Measurements from ENCODE around the gene EML4. TPM values are rescaled to one million over a fixed set of nuclear protein-coding genes. Genes with fewer than 3 reads are reported as not detected.
A peak's percentile ranks its signal among the peaks of the same experiment; 100 is the strongest.

Gene EML4
- polyA plus RNA-seq, 1 of the 3 experiments (the other 2 are of a cell fraction), result 35.0 TPM

DNA sequence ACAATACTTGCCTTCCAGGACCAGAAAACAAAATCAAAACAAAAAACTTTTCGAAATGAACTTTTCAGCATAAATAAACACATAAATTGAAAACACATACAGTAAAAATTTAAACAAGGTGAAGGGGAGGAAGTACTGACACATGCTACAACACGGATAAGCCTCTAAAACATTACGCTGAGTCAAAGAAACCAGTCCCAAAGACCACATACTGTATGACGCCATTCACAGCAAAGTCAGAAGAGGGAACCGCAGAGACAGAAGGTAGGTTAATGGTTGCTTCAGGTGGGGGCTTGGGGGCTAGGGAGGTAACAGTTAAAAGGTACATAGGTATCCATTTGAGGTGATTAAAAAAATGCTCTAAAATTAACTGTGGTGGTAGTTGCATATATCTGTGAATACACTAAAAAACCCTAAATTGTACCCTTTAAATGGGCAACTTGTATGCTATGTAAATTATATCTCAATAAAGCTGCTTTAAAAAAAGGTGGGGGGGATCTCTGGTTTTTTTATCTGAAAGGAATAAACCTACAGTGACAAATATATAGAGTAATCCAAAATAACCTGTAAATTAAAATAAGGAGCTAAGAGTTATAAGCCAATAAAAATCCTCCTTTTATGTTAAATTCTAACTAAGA lies 184.8 kb downstream of the EML4 start:
- ChIA-PET CTCF (interaction anchor here (0.9 to 1.9 kb wide), 2 partner anchors 10 to 258 kb away, joined by 3 to 4 read pairs; no protein-coding TSS in a partner anchor), POLR2A (no interaction called here)
- Histone ChIP-seq H3K27me3 (ENCODE audit: insufficient read depth) (no peaks in the 10 kb centered on the region), H3F3A (replicated peaks; ENCODE audit: insufficient read depth) (peaks cover 5% of the 10 kb centered on the region), H3K27ac (ENCODE audit: low read depth in 2 of 2, low read length in 1 of 2) (no peak overlapping the region), H3K9me3 (no peaks in the 10 kb centered on the region), H3K9me2 (no peaks in the 10 kb centered on the region), H3K36me3 (replicated peaks in 1 of 2; ENCODE audit: control insufficient read depth in 1 of 2, insufficient read depth in 2 of 2, low read length in 1 of 2) (peaks cover 17 to 29% of the 10 kb centered on the region in 2 experiments), H3K9ac (no peak overlapping the region), H3K4me2 (no peak overlapping the region), H3K4me3 (ENCODE audit: low read depth in 2 of 2, low read length in 1 of 2) (no peak overlapping the region), H4K20me1 (ENCODE audit: insufficient read depth) (peaks cover 42% of the 10 kb centered on the region), H3K79me2 (ENCODE audit: insufficient read depth) (peaks cover 98% of the 10 kb centered on the region), H3K4me1 (ENCODE audit: control insufficient read depth in 1 of 2, insufficient read depth in 2 of 2, low read depth in 1 of 2, low read length in 1 of 2) (peaks cover under 1% of the 10 kb centered on the region in 2 experiments; a peak in 2 of 4 replicates), H2AFZ (ENCODE audit: low read depth) (no peak overlapping the region)
- TF ChIP-seq, protein P1, sequence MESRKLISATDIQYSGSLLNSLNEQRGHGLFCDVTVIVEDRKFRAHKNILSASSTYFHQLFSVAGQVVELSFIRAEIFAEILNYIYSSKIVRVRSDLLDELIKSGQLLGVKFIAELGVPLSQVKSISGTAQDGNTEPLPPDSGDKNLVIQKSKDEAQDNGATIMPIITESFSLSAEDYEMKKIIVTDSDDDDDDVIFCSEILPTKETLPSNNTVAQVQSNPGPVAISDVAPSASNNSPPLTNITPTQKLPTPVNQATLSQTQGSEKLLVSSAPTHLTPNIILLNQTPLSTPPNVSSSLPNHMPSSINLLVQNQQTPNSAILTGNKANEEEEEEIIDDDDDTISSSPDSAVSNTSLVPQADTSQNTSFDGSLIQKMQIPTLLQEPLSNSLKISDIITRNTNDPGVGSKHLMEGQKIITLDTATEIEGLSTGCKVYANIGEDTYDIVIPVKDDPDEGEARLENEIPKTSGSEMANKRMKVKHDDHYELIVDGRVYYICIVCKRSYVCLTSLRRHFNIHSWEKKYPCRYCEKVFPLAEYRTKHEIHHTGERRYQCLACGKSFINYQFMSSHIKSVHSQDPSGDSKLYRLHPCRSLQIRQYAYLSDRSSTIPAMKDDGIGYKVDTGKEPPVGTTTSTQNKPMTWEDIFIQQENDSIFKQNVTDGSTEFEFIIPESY (IDR thresholded peaks at IDR 0.05; ENCODE audit: borderline replicate concordance, low read depth), result no peak
- no peak for TF ChIP-seq TEAD4 (IDR thresholded peaks at IDR 0.05; ENCODE audit: borderline replicate concordance, insufficient read depth)
- 95% methylated on average over 5 of the region's 5 CpGs for WGBS (ENCODE audit: low lambda C conversion rate)
- no peak for DNase-seq

DNA sequence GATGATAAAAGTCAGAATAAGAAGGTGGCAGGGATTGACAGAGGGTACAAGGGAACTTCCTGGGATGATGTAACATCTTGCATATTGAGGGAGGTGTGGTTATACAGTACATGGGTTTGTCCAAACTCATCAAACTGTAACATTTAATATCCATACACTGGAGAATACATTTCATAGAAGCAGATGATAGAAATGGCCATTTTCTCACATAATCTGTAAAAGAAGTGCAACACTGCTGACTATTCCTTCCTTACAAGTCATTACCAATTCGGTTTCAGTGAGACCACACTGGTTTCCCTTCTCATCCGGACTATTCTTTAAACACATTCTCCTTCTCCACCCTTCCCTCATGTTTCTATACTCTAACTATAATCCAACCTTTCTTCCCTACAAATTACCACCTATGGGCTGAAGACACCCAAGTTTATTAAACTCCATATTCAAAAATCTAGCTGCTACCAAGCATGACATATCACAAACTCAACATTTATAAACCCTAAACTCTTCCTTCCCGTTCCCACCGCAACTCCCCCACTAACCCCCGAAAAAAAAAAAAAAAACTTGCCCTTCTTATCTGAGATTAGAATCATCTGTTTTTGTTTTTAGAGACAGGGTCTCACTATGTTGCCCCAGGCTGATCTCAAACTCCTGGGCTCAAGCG lies 190.3 kb downstream of the EML4 start:
- H3K9me2 ChIP-seq, result no peaks in the 10 kb centered on the region
- whole genome bisulfite sequencing (ENCODE audit: low lambda C conversion rate), result 32% methylated on average over 6 of the region's 6 CpGs
- peak overlapping the region; percentile 95 for H3K4me2 ChIP-seq
- H3F3A ChIP-seq (replicated peaks; ENCODE audit: insufficient read depth), result peaks cover 5% of the 10 kb centered on the region
- no peaks in the 10 kb centered on the region; the same call in 1 of the 2 replicates for H3K27me3 ChIP-seq (ENCODE audit: insufficient read depth)
- peak overlapping the region; percentile 93 for H3K9ac ChIP-seq
- POLR2A ChIA-PET, result interaction anchor here (1.2 kb wide), 1 partner anchor 16 kb away, joined by 3 read pairs; no protein-coding TSS in a partner anchor
- peaks cover 0 to 3% of the 10 kb centered on the region in 2 experiments for H3K36me3 ChIP-seq (replicated peaks in 1 of 2; ENCODE audit: control insufficient read depth in 1 of 2, insufficient read depth in 2 of 2, low read length in 1 of 2)
- DNase-seq, result no peak
- peaks cover 30% of the 10 kb centered on the region for H4K20me1 ChIP-seq (ENCODE audit: insufficient read depth)
- TF ChIP-seq SIN3A (IDR thresholded peaks at IDR 0.05; ENCODE audit: borderline replicate concordance, low read depth, low read length) (no peak), NFIC (IDR thresholded peaks at IDR 0.05; ENCODE audit: borderline replicate concordance) (no peak), RCOR1 (IDR thresholded peaks at IDR 0.05; ENCODE audit: low read length) (no peak), MXI1 (IDR thresholded peaks at IDR 0.05; ENCODE audit: low read depth, low read length) (no peak), TCF12 (IDR thresholded peaks at IDR 0.05) (no peak), GATA2 (CRISPR knock-in tag; IDR thresholded peaks at IDR 0.05) (no peak), MEF2A (IDR thresholded peaks at IDR 0.05; ENCODE audit: borderline replicate concordance, low read depth) (no peak), POLR2AphosphoS5 (IDR thresholded peaks at IDR 0.05; ENCODE audit: low read depth, low read length) (no peak), JUND (IDR thresholded peaks at IDR 0.05) (no peak), RFX5 (IDR thresholded peaks at IDR 0.05; ENCODE audit: low read length) (no peak), EP300 (IDR thresholded peaks at IDR 0.05; ENCODE audit: borderline replicate concordance in 1 of 2, low read depth in 1 of 2, low read length in 1 of 2) (no peak), ELF1 (IDR thresholded peaks at IDR 0.05) (no peak), TEAD4 (IDR thresholded peaks at IDR 0.05; ENCODE audit: borderline replicate concordance, insufficient read depth) (no peak), FOXJ3 (CRISPR knock-in tag; IDR thresholded peaks at IDR 0.05) (no peak)
- TF ChIP-seq, protein P2, sequence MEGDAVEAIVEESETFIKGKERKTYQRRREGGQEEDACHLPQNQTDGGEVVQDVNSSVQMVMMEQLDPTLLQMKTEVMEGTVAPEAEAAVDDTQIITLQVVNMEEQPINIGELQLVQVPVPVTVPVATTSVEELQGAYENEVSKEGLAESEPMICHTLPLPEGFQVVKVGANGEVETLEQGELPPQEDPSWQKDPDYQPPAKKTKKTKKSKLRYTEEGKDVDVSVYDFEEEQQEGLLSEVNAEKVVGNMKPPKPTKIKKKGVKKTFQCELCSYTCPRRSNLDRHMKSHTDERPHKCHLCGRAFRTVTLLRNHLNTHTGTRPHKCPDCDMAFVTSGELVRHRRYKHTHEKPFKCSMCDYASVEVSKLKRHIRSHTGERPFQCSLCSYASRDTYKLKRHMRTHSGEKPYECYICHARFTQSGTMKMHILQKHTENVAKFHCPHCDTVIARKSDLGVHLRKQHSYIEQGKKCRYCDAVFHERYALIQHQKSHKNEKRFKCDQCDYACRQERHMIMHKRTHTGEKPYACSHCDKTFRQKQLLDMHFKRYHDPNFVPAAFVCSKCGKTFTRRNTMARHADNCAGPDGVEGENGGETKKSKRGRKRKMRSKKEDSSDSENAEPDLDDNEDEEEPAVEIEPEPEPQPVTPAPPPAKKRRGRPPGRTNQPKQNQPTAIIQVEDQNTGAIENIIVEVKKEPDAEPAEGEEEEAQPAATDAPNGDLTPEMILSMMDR (IDR thresholded peaks at IDR 0.05), result no peak
- no peak overlapping the region for H2AFZ ChIP-seq (ENCODE audit: low read depth)
- H3K27ac ChIP-seq (ENCODE audit: low read depth in 2 of 2, low read length in 1 of 2), result no peak overlapping the region
- peaks cover 65% of the 10 kb centered on the region for H3K79me2 ChIP-seq (ENCODE audit: insufficient read depth)
- peaks cover 3 to 16% of the 10 kb centered on the region in 2 experiments; a peak in 3 of 4 replicates for H3K4me1 ChIP-seq (ENCODE audit: control insufficient read depth in 1 of 2, insufficient read depth in 2 of 2, low read depth in 1 of 2, low read length in 1 of 2)
- peak overlapping the region; percentile 91 to 96 for H3K4me3 ChIP-seq (ENCODE audit: low read depth in 2 of 2, low read length in 1 of 2)
- H3K9me3 ChIP-seq, result no peaks in the 10 kb centered on the region
- CTCF ChIA-PET, result interaction anchor here (1.1 to 1.8 kb wide), 4 partner anchors 8 to 490 kb away, joined by 3 to 6 read pairs (median 4); no protein-coding TSS in a partner anchor

Measured in SK-N-SH (cell line).